Right lobe of liver (tissue), 4 donors: ENCODE measurements around the gene CCDC9B.

ENCODE experiments used
- POLR2A ChIP-seq: fragments of 450-650 bp; IDR thresholded peaks from one replicate; pipeline ENCODE4 v1.6.1; 2017; ENCODE audit warnings: antibody characterized with exemption, mild to moderate bottlenecking
- TF ChIP-seq, protein P1 (sequence below), 4 donors: fragments of 200-600 bp in 3 of 4; fragments of 450-650 bp in 1 of 4; IDR thresholded peaks; one replicate each; pipeline versions ENCODE4 v1.5.1 to v1.8.0; 2016 to 2022; ENCODE audit warnings: antibody characterized with exemption in 4 of 4, mild to moderate bottlenecking in 2 of 4
- donor health status: DM: no; HTN: no; CAD: no.
- donor health status: DM: no; HTN: no; CAD: no.
- donor health status: DM: no; HTN: yes; CAD: no.

DNA sequence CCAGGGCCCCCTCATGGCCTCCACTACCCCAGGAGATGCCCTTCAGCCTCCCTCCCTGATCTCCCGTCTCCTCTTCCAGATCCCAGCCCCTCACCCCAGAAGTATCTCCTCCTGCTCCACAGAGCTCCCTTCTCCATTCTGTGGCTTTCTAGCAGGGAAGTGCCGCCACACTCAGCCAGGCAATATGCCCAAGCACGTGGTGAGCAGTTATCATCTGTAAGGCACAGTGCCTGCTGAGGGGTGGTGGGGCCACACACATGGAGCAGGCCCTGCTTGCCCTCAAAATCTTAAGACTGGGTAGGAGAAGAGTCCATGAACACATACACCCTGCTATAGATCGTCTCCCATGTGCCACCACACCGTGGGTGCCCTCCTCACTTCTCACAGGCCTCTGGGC is 7.7 kb upstream of the CCDC9B start:
- TF ChIP-seq, protein P1, sequence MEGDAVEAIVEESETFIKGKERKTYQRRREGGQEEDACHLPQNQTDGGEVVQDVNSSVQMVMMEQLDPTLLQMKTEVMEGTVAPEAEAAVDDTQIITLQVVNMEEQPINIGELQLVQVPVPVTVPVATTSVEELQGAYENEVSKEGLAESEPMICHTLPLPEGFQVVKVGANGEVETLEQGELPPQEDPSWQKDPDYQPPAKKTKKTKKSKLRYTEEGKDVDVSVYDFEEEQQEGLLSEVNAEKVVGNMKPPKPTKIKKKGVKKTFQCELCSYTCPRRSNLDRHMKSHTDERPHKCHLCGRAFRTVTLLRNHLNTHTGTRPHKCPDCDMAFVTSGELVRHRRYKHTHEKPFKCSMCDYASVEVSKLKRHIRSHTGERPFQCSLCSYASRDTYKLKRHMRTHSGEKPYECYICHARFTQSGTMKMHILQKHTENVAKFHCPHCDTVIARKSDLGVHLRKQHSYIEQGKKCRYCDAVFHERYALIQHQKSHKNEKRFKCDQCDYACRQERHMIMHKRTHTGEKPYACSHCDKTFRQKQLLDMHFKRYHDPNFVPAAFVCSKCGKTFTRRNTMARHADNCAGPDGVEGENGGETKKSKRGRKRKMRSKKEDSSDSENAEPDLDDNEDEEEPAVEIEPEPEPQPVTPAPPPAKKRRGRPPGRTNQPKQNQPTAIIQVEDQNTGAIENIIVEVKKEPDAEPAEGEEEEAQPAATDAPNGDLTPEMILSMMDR (IDR thresholded peaks at IDR 0.05) = no peak
- no peak for TF ChIP-seq POLR2A
